ENCODE results near the gene SGCD.

SGCD gene

GRCh38 chr5:156460471-156460870, 133.5 kb downstream of the SGCD start:
- no peak for DNase-seq (ENCODE audit: low read depth)

- DNase-seq (ENCODE audit: low read depth): no peak
Observed at GRCh38 chr5:156466871-156467270, 139.9 kb downstream of the SGCD start.

GRCh38 chr5:156469636-156470035, 142.7 kb downstream of the SGCD start:
- DNase-seq (ENCODE audit: low read depth): no peak

- DNase-seq (ENCODE audit: low read depth): no peak
Observed at GRCh38 chr5:156471893-156472292, 144.9 kb downstream of the SGCD start.

GRCh38 chr5:156473269-156473908, 146.4 kb downstream of the SGCD start:
- DNase-seq (ENCODE audit: low read depth): no peak

GRCh38 chr5:156474251-156474650, 147.3 kb downstream of the SGCD start:
- no peak for DNase-seq (ENCODE audit: low read depth)

GRCh38 chr5:156475182-156476157, 148.5 kb downstream of the SGCD start:
- DNase-seq (ENCODE audit: low read depth): no peak

- no peak for DNase-seq (ENCODE audit: low read depth)
Observed at GRCh38 chr5:156476158-156476551, 149.2 kb downstream of the SGCD start.

GRCh38 chr5:156476678-156477077, 149.7 kb downstream of the SGCD start:
- DNase-seq (ENCODE audit: low read depth): no peak

- no peak for DNase-seq (ENCODE audit: low read depth)
Observed at GRCh38 chr5:156477196-156477595, 150.2 kb downstream of the SGCD start.

GRCh38 chr5:156479849-156480248, 152.9 kb downstream of the SGCD start:
- no peak for DNase-seq (ENCODE audit: low read depth)

GRCh38 chr5:156481741-156482140, 154.8 kb downstream of the SGCD start:
- DNase-seq (ENCODE audit: low read depth): no peak

GRCh38 chr5:156482818-156483217, 155.9 kb downstream of the SGCD start:
- no peak for DNase-seq (ENCODE audit: low read depth)

- no peak for DNase-seq (ENCODE audit: low read depth)
Observed at GRCh38 chr5:156486394-156487238, 159.7 kb downstream of the SGCD start.

- DNase-seq (ENCODE audit: low read depth): no peak
Observed at GRCh38 chr5:156491766-156492165, 164.8 kb downstream of the SGCD start.

GRCh38 chr5:156496291-156496690, 169.3 kb downstream of the SGCD start:
- no peak for DNase-seq (ENCODE audit: low read depth)

GRCh38 chr5:156497804-156498208, 170.8 kb downstream of the SGCD start:
- DNase-seq (ENCODE audit: low read depth): no peak

- DNase-seq (ENCODE audit: low read depth): no peak
Observed at GRCh38 chr5:156498226-156498980, 171.4 kb downstream of the SGCD start.

- DNase-seq (ENCODE audit: low read depth): no peak
Observed at GRCh38 chr5:156500755-156501154, 173.8 kb downstream of the SGCD start.

- no peak for DNase-seq (ENCODE audit: low read depth)
Observed at GRCh38 chr5:156505101-156505500, 178.1 kb downstream of the SGCD start.

GRCh38 chr5:156513123-156513815, 186.3 kb downstream of the SGCD start:
- DNase-seq (ENCODE audit: low read depth): no peak

Data from T follicular helper cell (primary cell).